ENCODE results near the gene GPR139.

Gene GPR139

GRCh38 chr16:20053336-20053735 is 20.4 kb downstream of the GPR139 start:
- DNase-seq (ENCODE audit: low read depth): no peak

GRCh38 chr16:20051611-20052010 is 22.1 kb downstream of the GPR139 start:
- DNase-seq (ENCODE audit: low read depth): no peak

GRCh38 chr16:20051147-20051546 is 22.5 kb downstream of the GPR139 start:
- no peak for DNase-seq (ENCODE audit: low read depth)

GRCh38 chr16:20049831-20050230 is 23.9 kb downstream of the GPR139 start:
- no peak for DNase-seq (ENCODE audit: low read depth)

- no peak for DNase-seq (ENCODE audit: low read depth)
Measured at GRCh38 chr16:20045886-20046285, 27.8 kb downstream of the GPR139 start.

GRCh38 chr16:20042848-20043247 is 30.8 kb downstream of the GPR139 start:
- no peak for DNase-seq (ENCODE audit: low read depth)

DNA sequence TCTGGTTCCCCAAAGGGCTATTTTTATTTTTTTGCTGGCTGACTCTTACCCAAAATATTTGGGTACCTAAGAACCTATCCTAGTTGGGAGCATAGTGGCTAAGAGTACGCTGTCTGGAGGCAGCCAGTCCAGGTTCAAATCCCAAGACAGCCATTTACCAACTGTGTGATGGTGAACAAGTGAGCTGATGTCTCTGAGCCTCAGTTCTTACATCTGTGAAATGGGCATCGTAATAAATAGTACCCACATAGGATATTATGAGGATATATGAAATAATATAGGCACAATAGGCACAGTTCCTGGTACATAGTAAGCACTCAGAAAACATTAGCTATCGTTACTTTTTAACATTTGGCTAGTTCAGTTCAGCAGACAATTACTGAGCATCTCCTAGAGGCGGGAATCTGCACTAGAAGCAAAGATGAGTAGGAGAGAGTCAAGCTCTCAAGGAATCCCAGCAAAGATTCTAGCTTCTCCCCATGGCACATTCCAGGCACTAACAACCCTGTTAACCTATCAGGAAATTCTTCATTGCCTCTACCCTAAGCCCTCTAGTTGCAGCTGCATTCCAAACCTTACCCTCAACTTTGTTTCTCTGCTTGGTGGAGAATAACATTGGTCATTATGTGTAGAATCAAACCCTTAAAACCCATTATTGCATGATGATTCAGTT is 31.6 kb downstream of the GPR139 start:
- no peak for DNase-seq (ENCODE audit: low read depth)

DNA sequence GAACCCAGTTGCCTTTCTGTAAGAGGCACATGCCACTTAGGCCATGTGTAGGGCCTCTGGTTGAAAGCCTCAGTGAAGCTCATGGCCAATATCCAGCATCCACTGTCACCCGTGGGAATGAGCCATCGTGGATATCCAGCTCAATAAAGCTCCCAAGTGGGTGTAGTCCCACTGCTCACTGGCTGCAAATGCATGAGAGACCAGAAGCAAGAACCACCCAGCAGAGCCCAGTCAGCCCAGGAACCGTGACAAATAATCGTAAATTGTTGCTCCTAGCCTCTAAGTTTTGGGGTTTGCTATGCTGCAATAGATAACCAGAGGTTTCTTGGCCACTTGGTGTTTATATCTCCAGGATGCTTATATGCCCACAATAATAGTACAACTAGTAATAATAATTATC is 33.7 kb downstream of the GPR139 start:
- no peak for DNase-seq (ENCODE audit: low read depth)

GRCh38 chr16:20029611-20030010 is 44.1 kb downstream of the GPR139 start:
- no peak for DNase-seq (ENCODE audit: low read depth)

GRCh38 chr16:20026361-20027072 is 47.2 kb downstream of the GPR139 start:
- DNase-seq (ENCODE audit: low read depth): no peak

DNA sequence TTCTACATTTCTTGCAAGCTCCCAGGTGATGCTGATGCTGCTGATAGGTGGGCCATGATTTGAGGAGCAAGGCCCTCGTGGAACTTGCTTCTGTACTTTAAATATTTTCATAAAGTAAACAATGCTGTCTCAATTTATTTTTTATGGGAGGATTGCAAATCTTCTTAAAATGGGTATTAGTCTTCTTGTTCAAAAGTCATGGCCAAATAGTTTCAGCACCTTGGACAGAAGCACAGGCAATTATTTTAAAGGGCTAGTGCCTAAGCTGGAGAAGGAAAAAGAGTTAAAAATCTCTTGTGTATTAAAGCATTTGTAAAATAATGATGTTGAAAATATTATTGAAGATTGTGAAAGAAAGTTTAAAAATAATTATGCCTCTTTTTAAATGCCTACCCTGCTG is 50.5 kb downstream of the GPR139 start:
- no peak for DNase-seq (ENCODE audit: low read depth)

DNA sequence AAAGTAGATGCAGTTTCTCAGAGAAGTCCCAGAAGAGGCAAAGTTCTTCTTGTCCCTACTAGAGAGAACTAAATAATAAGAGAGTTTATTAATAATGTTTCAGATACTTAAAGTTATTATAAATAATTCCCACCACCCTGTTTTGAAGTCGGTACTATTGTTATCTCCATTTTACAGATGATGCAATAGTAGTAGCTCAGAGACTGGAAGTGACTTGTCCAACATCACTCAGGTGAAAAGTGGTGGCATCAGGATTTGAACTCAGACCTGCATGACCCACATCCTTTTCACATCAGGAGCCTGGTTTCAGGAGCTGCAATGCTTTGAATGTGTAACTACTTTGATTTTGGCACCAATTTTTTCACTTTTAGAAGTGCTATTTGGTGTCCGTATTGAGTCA is 52.7 kb downstream of the GPR139 start:
- no peak for DNase-seq (ENCODE audit: low read depth)

GRCh38 chr16:20020083-20020482 is 53.6 kb downstream of the GPR139 start:
- DNase-seq (ENCODE audit: low read depth): no peak

- no peak for DNase-seq (ENCODE audit: low read depth)
Measured at GRCh38 chr16:20016234-20016633, 57.5 kb downstream of the GPR139 start.

- DNase-seq (ENCODE audit: low read depth): no peak
Measured at GRCh38 chr16:20004931-20005330, 68.8 kb downstream of the GPR139 start.

GRCh38 chr16:20002936-20003335 is 70.8 kb downstream of the GPR139 start:
- no peak for DNase-seq (ENCODE audit: low read depth)

- no peak for DNase-seq (ENCODE audit: low read depth)
Measured at GRCh38 chr16:20001856-20002707, 71.6 kb downstream of the GPR139 start.

DNA sequence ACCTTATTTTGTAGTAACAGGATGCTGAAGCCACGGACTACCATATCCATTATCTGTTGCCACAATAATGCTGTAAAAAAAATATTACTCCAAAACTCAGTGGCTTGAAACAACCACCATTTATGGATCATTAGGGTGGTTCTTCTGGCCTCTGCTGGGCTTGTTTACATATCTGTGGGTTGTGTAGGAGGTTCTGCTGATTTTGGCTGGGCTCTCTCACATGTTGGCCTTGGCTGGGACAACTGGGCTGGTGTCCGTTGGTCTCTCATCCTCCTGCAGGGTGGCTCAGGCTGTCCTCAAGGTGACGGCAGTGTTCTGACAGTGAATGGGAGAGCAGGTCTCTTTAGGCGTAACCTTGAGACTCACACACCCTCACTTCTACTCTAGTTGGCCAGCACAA is 76.0 kb downstream of the GPR139 start:
- DNase-seq (ENCODE audit: low read depth): no peak

DNA sequence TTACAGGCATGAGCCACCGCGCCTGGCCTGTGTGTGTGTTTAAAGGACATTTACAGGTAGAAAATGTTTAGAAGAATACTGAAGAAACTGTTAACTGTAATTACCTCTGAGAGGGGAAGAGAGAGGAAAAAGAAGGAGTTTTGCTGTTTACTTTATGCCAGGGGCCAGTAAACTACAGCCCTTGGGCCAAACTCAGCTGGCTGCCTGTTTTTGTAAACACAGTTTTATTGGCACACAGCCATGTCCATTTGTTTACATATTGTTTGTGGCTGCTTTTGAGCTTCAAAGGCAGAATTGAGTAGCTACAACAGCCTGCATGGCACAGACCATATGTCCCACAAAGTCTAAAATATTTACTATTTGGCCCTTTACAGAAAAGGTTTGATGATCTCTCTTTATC is 76.4 kb downstream of the GPR139 start:
- no peak for DNase-seq (ENCODE audit: low read depth)

DNA sequence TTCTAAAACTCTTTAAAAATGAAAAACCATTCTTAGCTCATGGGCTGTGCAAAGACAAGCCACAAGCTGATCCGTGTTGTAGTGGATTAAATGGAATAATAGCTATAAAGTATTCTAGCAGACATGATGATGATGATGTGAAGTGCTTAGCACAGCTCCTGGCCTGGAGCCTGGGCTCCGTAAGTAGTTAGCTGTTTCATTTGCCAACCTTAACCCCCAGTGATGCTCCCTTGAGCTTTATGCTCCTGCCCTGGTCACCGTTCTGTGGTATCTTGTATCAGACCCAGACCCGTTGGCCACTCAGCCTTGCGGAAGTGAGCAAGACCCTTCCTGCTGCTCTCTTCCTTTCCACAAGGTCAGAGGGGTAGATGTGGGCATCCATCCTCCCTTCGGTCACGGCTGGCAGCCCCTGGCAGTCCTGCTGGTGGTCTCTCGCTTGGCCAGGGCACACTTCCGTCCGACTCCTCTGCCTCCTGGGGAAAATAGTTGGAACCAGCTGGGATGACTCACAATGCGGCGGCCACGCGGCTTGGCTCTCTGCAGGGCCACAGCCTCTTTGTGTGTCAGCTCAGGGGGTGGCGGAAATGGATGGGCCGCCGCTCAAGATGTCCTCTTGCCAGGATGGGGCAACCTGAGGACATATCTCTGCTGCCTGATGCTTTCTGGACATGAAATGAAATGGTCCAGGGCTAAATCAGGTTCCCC is 79.1 kb downstream of the GPR139 start:
- no peak for DNase-seq (ENCODE audit: low read depth)

GRCh38 chr16:19991614-19992013 is 82.1 kb downstream of the GPR139 start:
- no peak for DNase-seq (ENCODE audit: low read depth)

DNA sequence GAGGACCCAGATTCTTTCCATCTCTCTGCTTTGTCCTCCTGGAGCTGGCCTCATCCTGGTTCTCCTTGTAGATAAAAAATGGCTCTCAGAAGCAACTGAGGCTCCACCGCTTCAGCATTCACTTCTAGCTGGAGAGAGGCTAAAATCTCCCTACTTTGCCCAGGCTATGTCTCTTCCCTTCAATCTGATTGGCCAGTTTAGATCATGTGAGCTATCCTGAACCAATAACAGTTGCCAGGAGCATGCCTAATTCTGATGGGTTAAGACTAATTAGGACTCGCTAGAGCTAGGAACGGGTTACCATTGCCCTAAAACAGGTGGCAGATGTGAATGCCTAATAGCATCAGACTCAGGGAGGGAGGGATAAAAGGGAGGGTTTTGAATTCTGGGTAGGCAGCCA is 89.6 kb downstream of the GPR139 start:
- no peak for DNase-seq (ENCODE audit: low read depth)
